ENCODE measurements around the gene SPATC1L.

SPATC1L gene

GRCh38 chr21:46219591-46220239 lies 35.5 kb upstream of the SPATC1L start:
- no peak for TF ChIP-seq CTCF (conservative IDR thresholded peaks at IDR 0.05; ENCODE audit: low read depth, low read length)
- no peak for DNase-seq (ENCODE audit: low read depth)

GRCh38 chr21:46218906-46219590 lies 34.8 kb upstream of the SPATC1L start:
- TF ChIP-seq CTCF (conservative IDR thresholded peaks at IDR 0.05; ENCODE audit: low read depth, low read length), result no peak
- no peak for DNase-seq (ENCODE audit: low read depth)
- H3K4me3 ChIP-seq (ENCODE audit: low read length), result no peak overlapping the region

More at GRCh38 chr21:46219591-46220239, 35.5 kb upstream of the SPATC1L start:
- no peak overlapping the region for H3K4me3 ChIP-seq (ENCODE audit: low read length)

GRCh38 chr21:46217511-46218196 lies 33.4 kb upstream of the SPATC1L start:
- no peak for DNase-seq (ENCODE audit: low read depth)
- no peak for TF ChIP-seq CTCF (conservative IDR thresholded peaks at IDR 0.05; ENCODE audit: low read depth, low read length)

GRCh38 chr21:46216132-46216747 lies 32.0 kb upstream of the SPATC1L start:
- H3K4me3 ChIP-seq (ENCODE audit: low read length), result no peak overlapping the region
- no peak for TF ChIP-seq CTCF (conservative IDR thresholded peaks at IDR 0.05; ENCODE audit: low read depth, low read length)
- no peak for DNase-seq (ENCODE audit: low read depth)

More at GRCh38 chr21:46217511-46218196, 33.4 kb upstream of the SPATC1L start:
- H3K4me3 ChIP-seq (ENCODE audit: low read length), result no peak overlapping the region

GRCh38 chr21:46215436-46216131 lies 31.3 kb upstream of the SPATC1L start:
- H3K4me3 ChIP-seq (ENCODE audit: low read length), result no peak overlapping the region
- DNase-seq (ENCODE audit: low read depth), result no peak
- no peak for TF ChIP-seq CTCF (conservative IDR thresholded peaks at IDR 0.05; ENCODE audit: low read depth, low read length)

- H3K4me3 ChIP-seq (ENCODE audit: low read length), result no peak overlapping the region
- no peak for DNase-seq (ENCODE audit: low read depth)
- no peak for TF ChIP-seq CTCF (conservative IDR thresholded peaks at IDR 0.05; ENCODE audit: low read depth, low read length)
These were observed 30.4 kb upstream of the SPATC1L start for GRCh38 chr21:46214478-46215340.

Measured in retinal pigment epithelial cell (primary cell).